Nucleus accumbens (tissue), 56 donors: ENCODE data around the gene OTUD6A.

Experiments
- DNase-seq, 56 donors: peaks; one replicate each; lab custom pipeline; 2025; lab: John Stamatoyannopoulos, UW

The OTUD6A gene, protein sequence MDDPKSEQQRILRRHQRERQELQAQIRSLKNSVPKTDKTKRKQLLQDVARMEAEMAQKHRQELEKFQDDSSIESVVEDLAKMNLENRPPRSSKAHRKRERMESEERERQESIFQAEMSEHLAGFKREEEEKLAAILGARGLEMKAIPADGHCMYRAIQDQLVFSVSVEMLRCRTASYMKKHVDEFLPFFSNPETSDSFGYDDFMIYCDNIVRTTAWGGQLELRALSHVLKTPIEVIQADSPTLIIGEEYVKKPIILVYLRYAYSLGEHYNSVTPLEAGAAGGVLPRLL

DNA sequence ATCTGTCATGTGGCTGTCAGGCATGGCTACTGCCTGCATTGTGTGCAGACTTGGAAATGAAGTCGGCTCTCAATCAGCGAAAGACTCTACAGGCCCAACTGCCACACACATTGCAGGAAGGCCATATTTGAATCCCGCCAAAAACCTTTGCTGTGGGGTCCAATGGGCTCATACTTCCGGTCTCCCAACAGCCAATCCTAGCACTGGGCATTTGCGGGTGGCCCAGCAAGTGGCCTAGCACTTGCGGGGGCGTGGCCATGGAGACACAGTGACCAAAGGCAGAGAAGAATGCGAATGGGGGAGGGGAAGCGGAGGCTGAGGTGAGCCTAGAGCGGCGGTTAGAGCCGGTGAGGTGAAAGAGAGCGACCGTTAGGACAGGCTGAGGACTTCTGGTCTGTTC, at the start of gene OTUD6A:
OTUD6A (plus strand) TSS at position 382 of the 400 bp plus-strand sequence. CDS start 68 bp downstream, outside the sequence.
- no peak for DNase-seq

DNA sequence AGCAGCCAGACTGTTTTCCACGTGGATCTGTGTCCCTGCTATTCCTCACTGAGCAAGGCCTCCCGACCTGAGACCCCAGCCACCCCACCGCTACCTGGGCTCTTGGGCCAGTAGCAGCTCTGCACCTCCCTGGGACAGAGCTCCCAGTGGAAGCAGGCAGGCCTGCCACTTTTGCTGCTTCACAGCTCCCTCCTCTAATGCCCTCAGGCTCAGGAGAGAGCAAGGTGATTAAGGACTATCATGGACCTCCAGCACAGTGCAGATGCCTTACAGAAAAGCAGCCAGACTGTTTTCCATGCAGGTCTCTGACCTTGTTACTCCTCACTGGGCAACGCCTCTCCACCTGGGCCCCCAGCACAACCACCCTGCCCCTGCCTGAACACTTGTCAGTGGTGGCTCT, 49.5 kb upstream of the OTUD6A start:
- DNase-seq, result no peak

DNA sequence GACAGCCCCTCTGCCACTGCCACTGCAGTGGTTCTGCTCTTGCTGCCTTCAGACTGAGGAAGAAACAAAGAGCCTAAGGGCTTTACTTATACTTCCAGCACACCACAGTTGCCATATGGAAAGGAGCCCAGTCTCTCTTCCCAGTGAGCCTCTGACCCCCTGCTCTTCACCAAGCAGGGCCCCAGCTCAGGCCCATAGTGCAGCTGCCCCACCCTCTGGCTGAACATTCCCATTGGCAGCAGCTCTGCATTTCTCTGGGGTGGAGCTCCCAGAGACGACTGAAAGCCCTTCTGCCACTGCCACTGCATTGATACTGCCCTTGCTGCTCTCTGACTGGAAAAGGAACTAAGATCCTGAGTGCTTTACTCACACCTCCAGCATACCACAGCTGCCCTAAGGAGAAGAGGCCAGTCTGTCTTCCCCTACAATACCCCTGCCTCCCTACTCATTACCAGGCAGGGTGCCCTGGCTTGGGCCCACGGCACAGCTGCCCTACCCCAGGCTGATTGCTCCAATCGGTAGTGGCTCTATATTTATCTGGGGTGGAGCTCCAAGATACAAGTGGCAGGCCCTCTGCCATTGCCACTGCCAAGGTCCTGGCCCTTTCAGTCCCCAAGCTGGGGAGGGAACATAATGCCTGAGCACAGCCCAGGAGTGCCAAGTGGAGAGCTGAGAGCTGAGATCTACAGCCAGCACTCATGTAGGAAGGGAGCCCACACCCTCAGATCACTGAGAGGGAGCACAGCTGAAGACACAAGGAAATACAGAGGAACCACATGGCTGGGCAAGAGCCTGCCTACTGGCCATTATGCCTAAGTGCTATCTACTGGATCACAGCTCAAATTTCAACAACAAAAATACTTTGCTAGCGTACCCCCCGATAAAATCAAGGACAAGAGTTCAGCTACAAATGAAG, 48.5 kb upstream of the OTUD6A start:
- DNase-seq, result no peak

DNA sequence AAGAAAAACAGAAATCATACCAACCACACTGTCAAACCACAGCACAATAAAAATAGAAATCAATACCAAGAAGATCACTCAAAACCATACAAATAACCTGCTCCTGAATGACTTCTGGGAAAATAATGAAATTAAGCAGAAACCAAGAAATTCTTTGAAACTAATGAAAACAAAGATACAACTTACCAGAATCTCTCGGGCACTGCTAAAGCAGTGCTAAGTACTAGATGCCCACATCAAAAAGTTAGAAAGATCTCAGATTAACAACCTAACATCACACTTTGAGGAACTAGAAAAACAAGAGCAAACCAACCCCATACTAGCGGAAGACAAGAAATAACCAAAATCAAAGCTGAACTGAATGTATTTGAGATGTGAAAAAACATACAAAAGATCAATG, 45.7 kb upstream of the OTUD6A start:
- no peak for DNase-seq

DNA sequence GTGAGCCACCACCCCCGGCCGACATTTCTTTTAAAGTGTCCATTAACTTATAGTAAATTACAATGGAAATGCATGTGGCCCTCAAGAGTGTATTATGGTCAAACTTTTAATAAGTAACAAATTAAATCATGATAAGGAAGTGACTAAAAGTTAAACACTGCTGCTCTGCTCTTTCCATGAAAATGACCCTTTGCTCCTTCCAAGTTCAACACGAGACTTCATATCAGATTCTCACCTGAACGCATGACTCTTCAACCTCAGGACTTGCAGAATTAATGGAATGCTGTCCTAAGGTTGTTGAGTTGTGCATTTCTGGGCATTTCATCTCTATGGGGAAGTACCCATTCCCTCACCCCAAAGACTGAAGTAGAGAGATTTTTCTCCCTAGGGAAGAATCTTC, 39.6 kb upstream of the OTUD6A start:
- no peak for DNase-seq

DNA sequence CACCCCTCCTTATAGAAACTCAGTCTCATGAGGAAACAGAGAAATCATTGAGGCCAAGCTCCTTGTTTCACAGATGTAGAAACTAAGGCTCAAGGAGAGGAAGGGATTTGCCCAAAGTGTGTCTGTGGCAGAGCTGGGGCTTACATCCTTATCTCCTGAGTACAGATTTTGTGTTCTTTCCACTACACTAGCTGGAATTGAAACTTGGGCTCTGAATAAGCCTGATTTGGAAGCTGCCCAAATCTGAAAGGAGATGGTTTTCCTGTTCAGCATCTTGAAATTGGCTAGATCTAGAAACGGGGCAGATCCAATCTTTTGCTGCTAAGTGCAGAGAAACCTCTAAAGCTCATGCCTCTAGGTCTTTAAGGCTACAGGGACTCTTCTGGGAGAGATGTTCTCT, 36.8 kb upstream of the OTUD6A start:
- no peak for DNase-seq

DNA sequence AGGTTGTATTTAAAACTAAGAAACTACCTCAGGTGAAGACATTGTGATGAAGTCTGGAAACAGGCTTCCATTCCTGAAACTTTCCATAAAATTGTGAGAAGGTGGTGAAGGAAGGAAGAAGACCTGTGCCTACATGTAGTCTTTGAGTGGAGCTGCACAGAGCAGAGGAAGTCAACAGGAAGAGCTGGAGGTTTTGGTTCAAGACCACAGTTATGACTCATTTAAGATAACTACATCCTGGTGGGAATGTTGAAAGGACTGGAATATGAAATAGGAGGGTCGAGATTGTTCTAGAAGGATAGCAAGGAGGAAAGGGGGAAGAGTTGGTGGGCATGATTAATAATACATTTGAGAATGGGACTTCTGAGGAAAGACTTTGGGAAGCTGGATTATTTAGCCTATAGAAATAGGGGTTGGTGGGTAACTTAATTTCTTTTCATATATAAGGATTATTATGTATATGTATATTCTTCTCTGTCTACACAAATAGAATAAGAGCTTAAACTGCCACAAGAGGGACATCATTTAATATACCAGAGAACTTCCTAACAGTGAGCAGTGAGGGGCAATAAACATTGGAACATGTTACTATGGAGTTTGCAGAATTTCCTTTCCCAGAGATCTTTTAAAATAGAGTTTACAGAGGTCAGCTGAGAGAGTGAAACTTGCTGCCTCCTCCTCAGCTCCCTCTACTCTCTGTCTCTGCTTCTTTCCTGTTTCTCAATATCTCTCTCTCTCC, 36.0 kb upstream of the OTUD6A start:
- DNase-seq, result no peak

DNA sequence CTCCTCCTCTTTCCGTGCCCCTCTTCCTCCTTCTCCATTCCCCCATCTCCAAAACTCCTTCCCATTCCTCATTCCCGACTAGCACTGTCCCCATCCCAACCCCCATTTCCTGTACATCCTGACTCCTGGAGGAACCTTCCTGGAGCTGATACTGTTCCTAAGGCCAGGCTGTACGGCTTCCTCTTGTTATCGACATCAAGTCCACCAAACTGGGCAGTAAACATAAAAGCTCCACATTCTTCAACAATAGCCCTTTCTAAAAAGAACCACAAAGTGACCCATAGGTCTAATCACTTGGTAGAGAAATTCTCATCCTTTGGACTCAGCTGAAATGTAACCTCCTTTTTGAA, 35.4 kb upstream of the OTUD6A start:
- no peak for DNase-seq

DNA sequence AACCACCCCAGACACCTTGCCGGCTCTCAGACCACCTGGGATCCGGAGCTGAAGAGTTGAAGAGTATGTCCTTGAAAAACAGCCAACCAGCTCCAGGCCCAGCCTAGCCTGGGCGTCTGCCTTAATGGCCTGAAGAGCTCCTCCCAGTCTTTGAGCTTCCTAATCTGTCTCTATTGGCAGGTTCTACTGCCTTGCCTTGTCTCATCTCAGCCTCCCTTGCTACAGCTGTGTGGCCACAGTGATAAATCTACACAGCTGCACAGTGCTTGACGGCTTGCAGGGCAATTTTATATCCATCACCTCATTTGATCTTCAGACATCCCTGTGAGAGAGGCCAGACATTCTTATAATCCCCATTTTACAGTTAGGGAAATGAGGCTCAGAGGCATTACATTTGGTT, 32.4 kb upstream of the OTUD6A start:
- DNase-seq, result no peak

DNA sequence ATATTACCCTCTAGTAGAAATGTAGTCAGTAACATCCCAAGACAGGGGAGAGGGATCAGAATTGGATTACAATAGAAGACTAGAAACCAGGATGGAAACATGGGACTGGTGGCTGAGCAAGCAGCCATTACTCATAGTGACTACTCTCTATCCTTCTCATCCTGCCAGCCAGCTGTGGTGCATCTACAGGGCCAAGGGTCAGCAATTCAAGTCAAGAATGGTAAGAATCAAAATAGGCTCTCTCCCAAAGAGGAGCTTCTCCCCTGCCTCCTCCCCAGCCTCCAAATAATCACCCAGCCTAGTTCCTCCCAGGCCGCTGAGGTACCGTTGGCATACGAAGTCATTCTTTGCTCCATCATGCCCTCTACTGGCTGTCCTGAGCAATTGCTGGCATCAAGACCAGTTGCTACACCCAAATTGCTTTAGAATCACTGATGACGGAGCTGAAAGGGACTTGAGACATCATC, 31.9 kb upstream of the OTUD6A start:
- peak in 32 of 56 donors; percentile 1 to 41 (median 4) for DNase-seq

DNA sequence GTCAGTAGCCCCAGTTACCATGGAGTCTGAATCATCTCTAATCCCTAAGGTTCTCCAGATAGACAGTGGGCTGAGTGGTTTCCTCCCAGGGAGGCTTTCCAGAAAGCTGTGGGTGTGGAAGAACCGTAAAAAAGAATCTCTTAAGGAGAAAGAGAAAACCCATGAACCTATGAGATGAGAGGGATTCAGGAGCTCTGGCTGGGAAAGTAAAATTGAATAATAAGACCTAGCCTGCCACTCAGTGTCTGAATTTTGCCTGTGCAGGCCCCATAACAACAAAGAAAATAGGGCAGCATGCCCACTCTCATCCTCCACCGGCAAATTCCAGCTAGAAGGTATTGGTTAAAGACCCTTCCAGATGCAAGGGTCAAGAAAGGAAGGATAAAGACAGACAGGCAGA, 29.5 kb upstream of the OTUD6A start:
- DNase-seq, result no peak

DNA sequence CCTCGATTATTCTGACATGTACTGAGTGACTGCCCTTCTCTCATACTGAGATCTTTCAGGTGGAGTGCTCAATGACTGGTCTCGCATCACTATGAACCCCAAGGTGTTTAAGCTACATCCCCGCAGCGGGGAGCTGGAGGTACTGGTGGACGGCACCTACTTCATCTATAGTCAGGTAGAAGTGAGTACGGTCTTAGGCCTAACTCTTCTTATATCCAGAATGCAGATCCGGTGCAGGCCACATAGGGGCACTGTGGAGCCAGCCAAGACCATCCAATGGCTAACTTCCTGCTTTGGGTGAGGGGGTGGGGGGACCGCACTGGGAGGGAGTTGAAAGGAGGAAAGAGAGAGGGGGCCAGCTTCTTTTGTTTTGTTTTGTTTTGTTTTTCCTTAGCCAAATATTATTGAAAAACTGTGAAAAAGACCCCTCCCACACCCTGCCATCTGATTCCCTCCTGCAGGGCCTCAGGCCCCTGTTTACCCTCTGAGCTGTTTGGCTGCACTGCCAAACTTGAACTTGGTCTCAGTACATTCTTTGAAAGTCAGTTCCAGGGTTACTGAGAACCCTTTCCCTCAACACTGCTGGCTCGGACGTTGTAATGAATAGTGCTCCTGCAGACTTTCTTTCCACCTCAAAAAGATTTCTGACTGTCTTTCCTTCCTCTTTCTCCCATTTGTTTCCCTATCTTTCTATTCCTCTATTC, 28.8 kb upstream of the OTUD6A start:
- DNase-seq, result peak in 8 of 56 donors; percentile 0 to 24 (median 6)

DNA sequence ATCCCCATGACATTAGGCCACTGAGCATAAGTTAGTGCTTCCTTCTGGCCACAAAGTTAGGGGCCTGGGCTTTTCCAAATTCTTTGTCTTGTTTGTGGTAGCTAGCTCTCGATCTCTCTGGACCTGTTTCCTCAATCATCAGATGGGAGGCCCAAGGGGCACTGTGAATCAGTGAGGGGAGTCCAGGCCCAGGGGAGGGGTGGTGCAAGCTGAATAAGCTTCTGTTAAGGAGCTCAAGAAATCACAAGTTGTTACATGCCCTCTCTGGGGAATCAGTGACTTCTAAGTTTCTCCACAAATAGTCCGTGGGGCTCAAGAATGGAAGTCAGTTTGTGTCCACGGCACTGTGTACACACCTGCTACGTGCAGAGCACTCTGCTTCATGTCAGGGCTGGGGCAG, 27.6 kb upstream of the OTUD6A start:
- no peak for DNase-seq

DNA sequence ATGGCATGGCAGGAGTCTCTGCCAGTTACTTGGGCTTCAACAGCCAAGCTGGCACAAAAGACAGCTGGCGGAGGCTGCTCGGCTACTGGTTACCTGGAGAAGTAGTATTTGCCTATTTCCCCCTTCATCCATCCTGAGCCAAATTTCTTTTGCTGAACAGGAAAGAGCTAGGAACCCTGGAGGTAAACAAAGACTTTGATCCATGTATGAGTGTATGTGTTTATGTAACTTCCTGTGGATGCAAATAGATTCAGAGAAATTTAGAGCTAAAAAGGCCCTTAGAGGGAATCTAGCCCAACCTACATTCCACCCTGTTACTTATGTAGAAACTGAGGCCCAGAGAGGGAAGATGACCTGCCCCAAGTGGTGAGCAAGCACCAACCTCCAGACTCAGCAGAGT, 23.7 kb upstream of the OTUD6A start:
- DNase-seq, result no peak

DNA sequence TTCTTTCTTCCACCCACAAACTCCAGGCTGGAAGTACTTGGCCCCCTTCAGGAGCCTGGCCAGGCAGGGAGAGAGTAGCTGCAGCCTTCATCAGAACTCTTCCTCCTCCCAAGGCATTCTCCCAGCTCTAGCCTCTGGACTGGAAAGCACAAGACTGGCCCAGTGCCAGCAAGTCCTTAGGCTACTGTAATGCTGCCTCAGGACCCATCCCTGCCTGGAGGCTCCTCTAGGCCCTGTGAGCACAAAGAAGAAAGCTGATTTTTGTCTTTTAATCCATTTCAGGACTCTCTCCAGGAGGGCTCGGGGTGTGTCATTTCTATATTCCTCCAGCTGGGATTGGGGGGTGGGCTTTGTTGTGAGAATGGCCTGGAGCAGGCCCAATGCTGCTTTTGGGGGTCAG, 23.3 kb upstream of the OTUD6A start:
- no peak for DNase-seq

DNA sequence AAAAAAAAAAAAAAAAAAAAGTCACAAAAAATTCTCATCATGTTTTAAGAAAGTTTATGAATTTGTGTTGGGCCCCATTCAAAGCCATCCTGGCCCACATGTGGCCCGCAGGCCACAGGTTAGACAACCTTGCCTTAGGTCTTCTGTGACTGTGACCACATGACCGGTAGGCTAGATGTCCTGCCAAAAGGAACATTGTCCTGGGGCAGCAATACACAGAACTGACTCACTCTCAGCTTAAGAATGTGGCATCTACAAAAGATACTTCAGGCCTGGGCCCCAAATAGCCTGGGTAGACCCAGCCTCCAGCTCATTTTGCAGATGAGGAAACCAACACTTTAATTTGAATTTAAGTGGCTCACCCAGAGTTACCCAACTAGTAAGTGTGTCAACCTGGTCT, 22.5 kb upstream of the OTUD6A start:
- DNase-seq, result no peak

DNA sequence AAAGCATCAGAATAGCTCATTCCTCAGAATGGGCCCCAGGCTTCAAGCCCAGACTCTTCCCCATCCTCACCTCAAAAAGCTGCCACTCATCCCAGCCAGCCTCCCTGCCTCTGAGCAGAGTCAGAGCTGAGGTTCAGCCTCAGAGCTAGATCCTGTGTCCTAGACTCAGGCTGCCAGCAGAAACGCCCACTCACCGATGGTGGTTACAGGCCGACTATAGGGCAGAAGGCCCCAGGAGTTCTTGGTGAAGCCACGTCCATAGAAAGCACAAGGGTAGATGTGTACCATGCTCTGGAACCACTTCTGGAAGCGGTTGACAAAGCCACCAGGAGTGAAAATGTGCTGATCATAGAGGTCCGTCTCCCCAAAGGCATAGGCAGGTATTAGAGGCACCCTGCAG, 20.3 kb upstream of the OTUD6A start:
- no peak for DNase-seq

DNA sequence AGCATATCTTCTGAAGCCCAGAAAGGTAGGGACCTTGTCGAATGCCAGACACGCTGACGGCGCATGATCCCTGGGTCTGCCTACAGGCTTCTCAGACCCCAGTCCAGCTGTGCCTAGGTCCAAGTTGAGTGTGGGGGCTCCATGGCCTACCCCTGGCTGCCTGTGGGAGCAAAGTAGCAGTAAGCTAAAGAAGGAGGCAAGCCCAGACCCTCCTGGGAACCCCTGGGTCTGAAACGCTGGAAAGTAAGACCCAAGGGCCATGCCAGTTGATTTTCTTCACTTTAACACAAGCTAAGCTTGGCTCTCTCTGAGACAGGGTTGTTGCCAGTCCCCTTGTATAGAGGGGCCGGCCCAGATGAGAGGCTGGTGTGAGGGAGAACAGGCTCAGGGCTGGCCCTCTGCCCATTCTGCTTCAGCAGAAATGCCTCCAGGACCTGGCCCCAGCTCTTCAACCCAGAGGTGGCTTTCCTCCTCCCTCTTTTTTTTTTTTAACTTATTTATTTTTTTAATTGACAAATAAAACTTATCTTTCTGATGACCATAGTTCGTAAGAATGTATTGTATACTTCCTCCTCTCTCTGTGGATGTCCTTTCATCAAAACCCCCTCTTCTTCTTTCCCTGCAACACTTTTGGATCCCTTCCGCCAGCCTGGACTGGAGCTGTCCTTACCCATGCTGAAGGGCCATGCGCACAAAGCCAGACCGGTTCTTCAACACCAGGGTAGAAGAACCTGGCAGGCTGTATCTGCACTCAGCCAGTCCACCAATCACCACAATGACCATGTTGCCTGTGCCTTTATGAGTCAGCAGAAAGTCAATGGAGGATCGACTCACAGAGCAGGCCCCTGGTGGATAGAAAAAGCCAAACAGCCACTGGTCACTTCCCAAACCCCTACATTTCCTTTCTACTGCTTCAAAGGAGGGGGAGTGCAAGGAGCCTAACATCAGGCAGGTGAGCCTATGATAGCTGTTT, 19.6 kb upstream of the OTUD6A start:
- DNase-seq, result no peak

DNA sequence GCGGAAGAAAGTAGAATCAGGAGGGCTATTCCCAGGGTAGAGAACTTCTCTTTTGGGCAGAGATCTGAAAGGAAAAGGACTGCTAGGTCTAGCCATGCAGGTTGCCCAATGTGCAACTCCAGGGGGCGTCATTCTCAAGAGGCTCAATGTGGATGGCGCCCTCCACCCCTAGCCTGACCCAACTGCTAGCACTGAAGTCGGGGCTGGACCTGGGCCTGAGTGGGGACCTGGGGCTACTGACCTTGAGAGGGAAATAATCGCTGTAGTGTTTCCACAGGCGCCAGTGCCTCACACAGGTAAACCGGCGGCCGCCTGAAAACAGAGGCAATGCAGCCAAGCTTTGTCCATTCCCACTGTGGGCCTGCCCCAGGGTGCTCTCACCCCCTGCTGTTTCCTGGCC, 18.6 kb upstream of the OTUD6A start:
- DNase-seq, result no peak
